GM21423 (cell line): ENCODE results near the gene METAP1D.
"Not testable (repeated sequence)": the region's sequence is repeated elsewhere in the genome, so short reads cannot be mapped to it uniquely, and the experiment has no call there.

Experiments
- ATAC-seq: cut with Tn5 transposase; IDR thresholded peaks from one replicate; pipeline ENCODE4 v1.9.1; 2021; ENCODE audit warnings: mild to moderate bottlenecking, moderate library complexity; ENCODE audit not compliant: unreplicated experiment

The METAP1D gene

GRCh38 chr2:171999604-172000469, at the start of gene METAP1D:
METAP1D (plus strand) TSS chr2:171999953; CDS start chr2:171999970, 17 bp downstream.
- ATAC-seq, result peak; percentile 96

- ATAC-seq, result no peak
Observed at GRCh38 chr2:171952276-171952675, 47.5 kb upstream of the METAP1D start.

DNA sequence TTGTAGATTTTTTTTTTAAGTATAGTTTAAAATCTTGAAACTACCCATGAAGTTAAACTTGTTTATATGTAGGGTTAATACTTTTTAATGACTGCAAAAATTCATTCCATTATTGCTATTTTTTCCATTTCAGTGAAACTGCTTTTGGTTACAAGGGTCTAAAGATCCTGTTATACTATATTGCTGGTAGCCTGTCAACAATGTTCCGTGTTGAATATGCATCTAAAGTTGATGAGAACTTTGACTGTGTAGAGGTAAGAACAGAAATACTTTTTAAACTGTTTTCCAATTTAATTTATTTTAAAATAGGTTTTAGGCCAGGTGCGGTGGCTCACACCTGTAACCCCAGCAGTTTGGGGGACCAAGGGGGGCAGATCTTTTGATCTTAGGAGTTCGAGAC, 47.0 kb upstream of the METAP1D start:
- no peak for ATAC-seq

DNA sequence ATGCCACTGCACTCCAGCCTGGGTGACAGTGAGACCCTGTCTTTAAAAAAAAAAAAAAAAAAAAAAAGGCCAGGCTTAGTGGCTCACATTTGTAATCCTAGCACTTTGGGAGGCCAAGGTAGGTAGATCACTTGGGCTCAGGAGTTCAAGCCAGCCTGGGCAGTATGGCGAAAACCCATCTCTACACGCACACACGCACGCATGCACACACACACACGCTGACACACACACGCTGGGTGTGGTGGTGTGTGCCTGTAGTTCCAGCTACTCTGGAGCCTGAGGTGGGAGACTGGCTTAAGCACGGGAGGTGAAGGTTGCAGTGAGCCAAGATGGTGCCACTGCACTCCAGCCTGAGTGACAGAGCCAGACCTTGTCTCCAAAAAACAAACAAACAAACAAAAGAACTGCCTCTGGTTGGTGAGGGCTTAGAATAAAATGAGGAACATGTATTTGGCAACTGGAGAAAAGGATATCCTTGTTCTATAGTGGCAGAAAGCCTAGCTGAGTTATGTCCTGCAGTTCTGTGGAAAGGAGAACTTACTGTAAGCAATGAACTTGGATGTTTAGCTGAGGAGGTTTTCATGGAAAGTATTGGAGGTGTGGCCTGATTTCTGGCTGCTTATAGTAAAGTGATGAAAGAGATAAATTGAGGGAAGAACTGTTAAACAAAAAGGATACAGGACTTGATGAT, 43.5 kb upstream of the METAP1D start:
- ATAC-seq, result no peak

- no peak for ATAC-seq
Observed at GRCh38 chr2:171957061-171957460, 42.7 kb upstream of the METAP1D start.

- no peak for ATAC-seq
Observed at GRCh38 chr2:171958475-171958874, 41.3 kb upstream of the METAP1D start.

GRCh38 chr2:171959998-171960397, 39.8 kb upstream of the METAP1D start:
- no peak for ATAC-seq

DNA sequence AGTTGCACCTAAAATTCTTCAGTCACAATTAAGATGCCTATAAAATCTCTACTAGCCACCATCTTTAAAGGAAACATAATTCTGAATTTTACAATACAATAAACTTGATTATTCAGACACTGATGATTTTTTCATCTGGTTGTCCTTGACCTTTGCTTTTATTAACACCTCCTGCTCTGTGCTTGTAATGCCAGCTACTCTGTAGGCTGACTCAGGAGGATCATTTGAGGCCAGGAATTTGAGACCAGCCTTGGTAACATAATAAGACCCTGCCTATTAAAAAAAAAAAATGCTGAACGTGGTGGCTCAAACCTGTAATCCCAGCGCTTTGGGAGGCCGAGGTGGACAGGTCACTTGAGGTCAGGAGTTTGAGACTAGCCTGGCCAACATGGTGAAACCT, 39.2 kb upstream of the METAP1D start:
- ATAC-seq, result no peak

GRCh38 chr2:171963198-171963597, 36.6 kb upstream of the METAP1D start:
- no peak for ATAC-seq

DNA sequence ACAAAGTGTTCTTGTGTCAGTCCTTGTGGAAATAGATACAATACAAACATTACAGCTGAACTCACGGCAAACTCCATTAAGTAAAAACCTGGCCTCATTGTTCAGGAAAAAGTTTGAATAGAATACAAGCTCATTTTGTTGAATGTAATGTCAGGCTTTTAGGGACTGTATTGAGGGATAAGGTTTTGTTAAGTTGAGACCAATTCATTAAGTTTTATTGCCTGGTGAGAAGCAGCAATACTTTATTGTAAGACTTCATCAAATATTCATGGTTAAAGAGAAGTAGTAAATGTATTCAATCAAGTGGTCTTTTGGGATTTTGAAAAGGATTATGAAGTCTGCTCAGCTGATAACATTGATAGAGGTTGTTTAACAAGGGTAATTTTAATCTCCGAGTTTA, 35.4 kb upstream of the METAP1D start:
- no peak for ATAC-seq

GRCh38 chr2:171965238-171965637, 34.5 kb upstream of the METAP1D start:
- ATAC-seq, result no peak

DNA sequence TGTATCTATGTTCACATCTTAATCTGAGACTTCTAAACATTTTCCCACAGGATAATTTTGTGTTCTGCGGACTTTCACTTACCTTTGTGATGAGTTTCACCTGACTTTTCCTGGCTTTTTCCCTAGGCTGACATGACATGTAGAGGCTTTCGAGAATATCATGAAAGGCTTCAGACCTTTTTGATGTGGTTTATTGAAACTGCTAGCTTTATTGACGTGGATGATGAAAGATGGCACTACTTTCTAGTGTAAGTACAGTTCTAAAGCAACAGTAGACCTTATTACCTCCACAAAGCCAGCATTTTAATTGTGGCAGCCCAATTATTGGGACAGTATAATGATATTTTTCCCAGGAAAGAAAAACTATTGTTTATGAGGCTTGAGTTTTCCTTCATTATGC, 34.1 kb upstream of the METAP1D start:
- ATAC-seq, result no peak

- ATAC-seq, result no peak
Observed at GRCh38 chr2:171966235-171966634, 33.5 kb upstream of the METAP1D start.

GRCh38 chr2:171966688-171967087, 33.1 kb upstream of the METAP1D start:
- ATAC-seq, result no peak

GRCh38 chr2:171968509-171968908, 31.2 kb upstream of the METAP1D start:
- no peak for ATAC-seq

DNA sequence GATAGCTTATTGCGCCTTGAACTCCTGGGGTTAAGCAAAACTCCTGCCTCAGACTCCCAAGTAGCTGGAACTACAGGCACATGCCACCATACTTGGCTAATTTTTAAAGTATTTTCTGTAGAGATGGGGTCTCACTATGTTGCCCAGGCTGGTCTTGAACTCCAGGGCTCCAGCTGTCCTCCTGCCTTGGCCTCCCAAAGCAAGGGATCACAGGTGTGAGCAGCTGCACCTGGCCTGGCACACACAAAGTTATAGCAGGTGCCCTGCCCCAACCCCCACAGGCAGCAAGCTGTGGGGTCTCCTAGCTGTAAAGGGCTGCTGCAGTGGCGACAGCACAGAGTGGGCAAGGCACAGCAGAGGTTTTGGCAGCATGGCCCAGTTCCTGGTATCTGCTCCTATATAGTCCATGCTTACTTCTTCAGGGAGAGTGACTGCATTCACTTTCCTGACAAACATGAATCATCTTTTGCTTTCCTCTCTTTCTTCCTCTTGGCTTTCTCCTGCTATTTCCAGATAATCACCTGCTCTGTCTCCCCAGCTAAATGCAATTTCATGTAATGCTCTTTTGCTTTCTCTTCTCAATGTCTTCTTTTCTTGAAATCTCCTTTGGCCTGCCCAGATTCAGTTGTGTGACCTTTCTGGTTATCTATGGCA, 27.3 kb upstream of the METAP1D start:
- ATAC-seq, result no peak

- no peak for ATAC-seq
Observed at GRCh38 chr2:171979103-171979502, 20.6 kb upstream of the METAP1D start.

- not testable (repeated sequence) for ATAC-seq
Observed at GRCh38 chr2:171983924-171984323, 15.8 kb upstream of the METAP1D start.

- ATAC-seq, result no peak
Observed at GRCh38 chr2:171985076-171985475, 14.7 kb upstream of the METAP1D start.

GRCh38 chr2:171986778-171987177, 13.0 kb upstream of the METAP1D start:
- no peak for ATAC-seq

GRCh38 chr2:171991027-171991426, 8.7 kb upstream of the METAP1D start:
- no peak for ATAC-seq

- ATAC-seq, result no peak
Observed at GRCh38 chr2:171995586-171995985, 4.2 kb upstream of the METAP1D start.
